Transverse colon (tissue), 3 donors: Measurements from ENCODE around the gene LRFN2.

ENCODE experiments used
- CTCF ChIP-seq, 5 experiments: fragments of 200-600 bp in 3 of 5; fragments of 450-650 bp in 2 of 5; sonication (generic) in 3 of 5; IDR thresholded peaks; 1 replicate in 2 of 5; 2 replicates in 3 of 5; pipeline ENCODE4 v1.5.1; 2016 to 2017; ENCODE audit warnings: antibody characterized with exemption in 5 of 5, inconsistent platforms in 3 of 5, mild to moderate bottlenecking in 2 of 5, moderate library complexity in 1 of 5
- POLR2A ChIP-seq: fragments of 450-650 bp; IDR thresholded peaks from one replicate; pipeline ENCODE4 v1.6.1; 2016; ENCODE audit warnings: antibody characterized with exemption, mild to moderate bottlenecking, moderate library complexity

GRCh38 chr6:40597301-40597700, 10.1 kb upstream of the LRFN2 start:
- TF ChIP-seq CTCF (IDR thresholded peaks at IDR 0.05) (no peak), POLR2A (no peak)
